Epithelial cell of prostate (primary cell): Measurements from ENCODE around the gene FKBP8.

Experiments used
- DNase-seq: peaks from one replicate; pipeline ENCODE4 v3.0.0-alpha.2; 2011; ENCODE audit warnings: low read depth, low spot score
- H3K27ac ChIP-seq: fragments of 450-650 bp; 2 replicates; pipeline ENCODE4 v1.5.1; 2017; ENCODE audit warnings: mild to moderate bottlenecking

Gene FKBP8

DNA sequence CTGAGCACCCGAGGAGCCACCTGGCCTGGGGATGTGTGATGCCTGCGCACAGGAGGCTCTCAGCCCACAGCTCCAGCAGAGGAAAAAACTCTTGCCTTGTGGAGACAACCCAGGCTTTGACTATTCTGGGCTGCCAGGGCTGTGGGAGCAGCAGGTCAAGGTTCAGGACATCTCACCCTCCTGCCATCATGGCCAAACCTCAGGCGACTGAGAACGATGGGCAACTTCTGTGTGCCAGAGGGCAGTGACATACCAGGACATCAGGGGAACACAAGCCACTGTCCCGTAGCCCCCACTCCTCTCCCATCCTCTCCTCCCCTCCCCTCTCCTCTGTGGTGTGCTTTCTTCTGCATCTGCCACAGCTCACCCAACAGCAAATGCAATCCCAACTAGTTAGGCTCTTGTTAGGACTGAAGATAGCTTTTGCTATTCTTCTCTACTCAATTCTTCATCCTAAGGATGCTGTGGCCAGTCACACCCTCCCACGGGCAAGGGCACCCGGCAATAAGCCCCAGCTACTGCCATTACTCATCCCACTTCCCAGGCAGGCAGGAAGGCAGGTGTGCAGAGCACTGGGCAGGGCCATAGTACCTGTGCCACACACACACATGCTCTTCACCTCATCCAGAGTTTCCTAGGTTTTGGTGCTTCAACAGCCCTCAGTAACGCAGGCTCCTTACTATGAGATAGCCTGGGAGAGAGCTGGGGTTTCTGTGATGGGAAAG is 38.3 kb downstream of the FKBP8 start:
- no peak for DNase-seq
- H3K27ac ChIP-seq, result no peak overlapping the region

DNA sequence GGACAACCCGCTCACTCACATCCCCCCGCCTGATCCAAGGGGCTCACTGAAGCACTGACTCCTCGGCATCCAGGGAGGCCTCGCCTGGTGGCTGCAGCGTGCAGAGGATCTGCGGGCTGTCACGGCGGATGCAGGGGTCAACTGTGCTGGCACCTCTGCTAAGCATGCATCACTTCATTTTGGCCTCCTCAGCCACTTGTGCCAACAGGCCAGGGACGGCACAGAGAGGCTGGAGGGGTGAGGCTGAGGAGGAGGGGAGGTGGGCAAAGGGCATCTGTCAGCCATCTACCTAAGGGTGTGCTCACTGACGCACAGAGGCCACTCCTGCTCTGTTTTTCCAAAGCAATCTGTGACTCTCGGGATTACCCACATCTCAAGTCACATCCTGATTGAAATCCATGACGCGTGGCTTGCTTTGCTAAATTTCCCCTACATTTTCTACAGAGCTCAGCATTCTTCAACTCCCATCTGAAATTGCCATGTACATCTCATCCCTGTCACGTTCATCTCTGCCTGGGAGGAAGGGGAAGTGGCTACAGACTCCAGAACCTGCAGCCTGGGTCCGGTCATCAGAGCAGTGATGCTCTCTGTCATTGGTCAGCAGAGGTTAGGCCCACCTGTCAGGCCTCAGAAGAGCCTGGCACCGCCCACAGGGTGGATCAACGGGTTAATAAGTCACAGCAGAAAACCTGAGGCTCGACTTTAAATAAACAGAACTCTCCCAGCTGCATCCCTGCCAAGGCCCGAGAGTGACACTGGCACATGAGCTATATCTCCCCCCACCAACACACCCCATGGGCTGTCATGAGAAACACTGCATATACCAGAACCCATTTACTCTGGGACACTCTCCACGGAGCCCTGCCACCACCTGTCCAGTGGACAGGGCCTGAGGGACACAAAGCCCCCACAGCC is 39.1 kb downstream of the FKBP8 start:
- no peak for DNase-seq
- no peak overlapping the region for H3K27ac ChIP-seq

DNA sequence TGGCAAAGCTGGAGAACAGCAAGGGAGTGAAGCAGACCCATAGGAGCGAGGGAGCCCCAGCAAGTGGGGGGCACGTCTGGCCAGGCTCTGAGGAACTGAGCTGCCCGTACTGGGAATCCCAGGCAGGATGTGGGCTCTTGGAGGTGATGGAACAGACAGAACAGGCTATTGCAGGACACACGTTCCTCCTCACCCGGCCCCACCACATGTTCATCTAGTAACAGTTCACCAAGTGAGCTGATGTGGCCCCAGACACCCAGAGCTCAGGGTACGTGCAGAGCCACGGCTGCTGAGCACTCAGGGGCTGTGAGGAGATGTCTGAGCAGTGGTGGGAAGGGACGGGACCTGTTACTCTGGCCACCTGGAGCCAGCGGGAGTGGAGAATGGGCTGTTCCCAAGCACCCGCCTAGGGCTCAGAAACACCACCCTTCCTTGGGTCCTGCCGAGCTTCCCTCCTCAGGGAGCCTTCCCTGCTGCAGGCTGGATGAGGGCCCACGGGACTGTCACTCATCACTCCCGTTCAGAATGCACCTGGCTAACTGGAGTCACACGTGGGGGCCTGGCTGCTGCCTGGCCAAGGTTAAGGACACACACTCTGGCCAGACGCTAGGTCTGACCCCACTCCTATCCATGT is 39.9 kb downstream of the FKBP8 start:
- DNase-seq, result no peak
- no peak overlapping the region for H3K27ac ChIP-seq

DNA sequence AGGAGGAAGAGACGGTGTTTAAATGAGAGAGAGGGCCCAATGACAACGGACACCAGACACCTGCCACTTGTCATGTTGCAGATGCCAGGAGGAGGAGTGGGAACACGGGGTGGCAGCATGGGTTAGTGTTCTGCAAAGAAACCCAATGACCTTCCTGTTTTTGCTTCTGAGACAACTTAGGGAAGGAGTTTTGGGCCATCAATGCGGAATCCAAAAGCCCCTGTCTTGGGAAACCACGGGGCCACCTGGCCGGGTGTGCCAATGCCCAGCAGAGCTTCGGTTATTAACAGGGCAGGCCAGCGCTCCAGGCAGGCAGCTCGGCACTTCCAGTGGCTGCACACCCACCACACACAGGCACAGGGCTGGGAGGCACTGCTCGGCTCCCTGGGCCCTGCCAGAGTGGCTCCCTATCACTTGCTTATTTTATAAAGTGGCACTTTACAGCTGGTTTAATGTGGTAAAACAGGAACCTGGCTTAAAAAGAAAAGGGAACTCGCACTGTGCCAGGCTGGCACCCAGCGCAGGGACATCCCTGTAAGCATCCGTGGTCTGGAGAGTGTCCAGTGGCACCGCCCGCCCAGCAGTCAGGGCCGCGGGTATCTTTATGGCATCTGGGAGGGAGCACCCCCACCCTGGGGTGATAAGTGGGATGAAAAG is 40.6 kb downstream of the FKBP8 start:
- no peak overlapping the region for H3K27ac ChIP-seq
- DNase-seq, result no peak

DNA sequence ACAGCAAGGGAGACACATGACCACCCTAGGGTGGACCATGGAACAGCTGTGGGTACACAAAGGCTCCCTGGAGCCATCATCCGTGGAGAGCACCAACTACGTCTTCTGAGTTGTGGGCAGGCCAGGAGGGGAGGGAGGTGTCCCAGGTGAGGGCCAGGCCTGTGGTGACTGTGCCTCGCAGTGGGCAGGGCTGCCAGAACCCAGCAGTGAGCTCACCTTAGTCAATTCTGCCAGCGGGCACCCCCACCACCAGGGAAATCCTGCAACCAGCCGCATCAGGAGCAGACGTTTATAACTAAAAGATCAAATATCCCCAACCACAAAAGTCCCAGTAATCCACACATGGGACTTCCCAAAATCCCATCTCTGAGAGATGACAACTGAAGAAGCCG is 41.1 kb downstream of the FKBP8 start:
- no peak overlapping the region for H3K27ac ChIP-seq
- DNase-seq, result no peak

DNA sequence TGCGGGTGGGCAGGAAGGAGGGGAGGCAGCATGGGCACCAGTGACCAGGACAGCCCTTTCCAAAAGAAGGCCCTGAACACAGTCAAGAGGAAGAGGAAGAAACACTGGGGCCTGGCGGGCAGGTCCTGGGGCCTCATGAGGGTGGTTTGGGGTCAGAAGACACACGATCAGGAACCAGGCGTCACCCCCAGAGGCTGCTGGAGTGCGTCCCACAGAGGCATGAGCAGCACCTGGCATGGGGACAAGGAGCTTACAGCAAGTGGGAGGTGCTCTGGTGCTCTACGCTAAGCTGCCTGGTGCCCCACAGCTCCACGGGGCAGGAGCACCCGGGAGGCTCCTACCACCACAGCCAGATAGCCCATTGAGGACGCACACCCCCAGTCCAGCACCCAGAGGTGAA is 41.5 kb downstream of the FKBP8 start:
- no peak for DNase-seq
- H3K27ac ChIP-seq, result no peak overlapping the region

DNA sequence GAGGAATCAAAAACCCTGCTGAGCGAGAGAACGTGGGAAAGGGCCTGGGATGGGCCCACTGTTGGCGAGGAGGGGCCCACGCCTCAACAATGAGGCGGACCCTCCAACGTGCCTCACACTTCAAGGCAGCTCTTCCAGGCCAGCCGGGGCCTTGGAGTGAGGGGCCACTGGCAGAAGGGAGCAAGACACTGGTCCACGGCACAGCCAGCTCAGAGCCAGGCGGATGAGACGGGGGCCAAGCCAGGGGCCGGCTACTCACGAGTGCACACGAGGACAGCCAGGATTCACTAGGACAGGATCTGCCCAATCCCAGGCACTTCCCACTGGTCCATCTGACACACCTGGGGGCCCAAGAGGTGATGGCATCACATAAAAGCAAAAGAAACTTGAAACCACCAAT is 42.0 kb downstream of the FKBP8 start:
- H3K27ac ChIP-seq, result no peak overlapping the region
- DNase-seq, result no peak

DNA sequence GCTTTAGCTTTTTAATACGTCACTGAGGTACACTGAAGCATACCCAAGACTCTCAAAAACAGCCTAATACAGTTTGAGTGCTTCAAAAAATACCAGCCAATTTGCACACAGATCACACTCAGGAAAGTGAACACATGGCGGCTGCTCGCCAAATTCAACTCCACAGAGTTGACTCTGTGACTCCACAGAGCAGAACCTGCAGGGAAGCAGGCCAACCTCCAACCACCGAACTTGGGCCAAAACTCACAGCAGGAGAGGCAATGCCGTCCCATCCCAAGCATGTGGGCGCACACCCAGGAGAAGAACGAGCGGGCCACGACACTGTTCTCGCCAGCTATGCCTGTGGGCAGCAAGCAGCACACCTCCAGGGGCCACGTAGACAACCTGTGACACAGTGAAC is 42.6 kb downstream of the FKBP8 start:
- no peak for DNase-seq
- H3K27ac ChIP-seq, result no peak overlapping the region

DNA sequence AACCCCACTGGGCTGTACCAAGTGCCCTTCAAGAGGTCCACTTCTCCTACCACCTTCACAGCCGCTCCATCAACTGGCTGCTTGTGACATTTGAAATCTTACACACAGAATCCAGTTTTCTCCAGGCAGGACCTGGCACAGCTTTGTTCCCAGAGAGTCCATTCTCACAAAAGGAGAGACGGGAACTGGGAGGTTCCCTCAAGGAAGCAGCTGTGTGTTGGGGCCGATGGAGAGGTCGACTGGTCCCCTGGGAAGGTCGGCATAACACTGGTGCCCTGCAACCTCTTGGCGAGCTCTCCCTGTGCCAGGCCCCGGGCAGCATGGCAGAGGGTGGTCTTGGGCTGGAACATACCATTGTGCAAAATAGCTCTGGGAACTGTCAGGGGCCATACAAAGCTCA is 43.0 kb downstream of the FKBP8 start:
- H3K27ac ChIP-seq, result no peak overlapping the region
- DNase-seq, result no peak

DNA sequence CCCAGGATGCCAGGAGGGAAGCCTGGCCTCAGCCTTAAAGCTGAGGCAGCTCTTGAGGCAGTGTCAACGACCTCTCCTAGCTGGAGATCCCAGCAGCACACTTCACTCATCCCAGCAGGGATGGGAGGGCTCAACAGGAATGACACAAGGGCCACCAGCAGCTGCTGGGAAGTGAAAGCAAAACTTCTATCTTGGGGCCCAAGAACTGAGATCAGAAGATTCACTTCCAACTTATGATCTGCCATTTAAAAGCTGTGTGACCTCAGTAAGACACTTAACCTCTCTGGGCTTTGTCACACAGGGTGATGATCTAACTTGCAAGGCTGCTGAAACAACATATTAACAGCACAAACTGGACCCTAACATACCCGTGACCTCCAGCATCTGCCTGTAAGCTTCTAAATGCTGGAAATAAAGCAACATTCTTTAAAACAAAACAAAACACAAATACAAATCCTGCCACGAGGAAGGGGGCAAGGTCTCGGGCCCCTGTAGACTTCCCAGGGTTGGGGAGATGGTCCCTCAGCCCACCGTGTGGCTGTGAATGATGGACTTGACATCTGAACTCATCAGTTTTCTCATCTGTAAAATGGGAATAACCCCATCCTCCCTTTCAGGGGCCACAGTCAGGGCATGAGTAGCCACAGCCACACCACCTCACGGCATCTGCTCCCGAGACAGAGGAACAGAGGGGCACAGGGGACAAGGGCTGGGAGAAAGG is 44.2 kb downstream of the FKBP8 start:
- H3K27ac ChIP-seq, result no peak overlapping the region
- DNase-seq, result no peak

DNA sequence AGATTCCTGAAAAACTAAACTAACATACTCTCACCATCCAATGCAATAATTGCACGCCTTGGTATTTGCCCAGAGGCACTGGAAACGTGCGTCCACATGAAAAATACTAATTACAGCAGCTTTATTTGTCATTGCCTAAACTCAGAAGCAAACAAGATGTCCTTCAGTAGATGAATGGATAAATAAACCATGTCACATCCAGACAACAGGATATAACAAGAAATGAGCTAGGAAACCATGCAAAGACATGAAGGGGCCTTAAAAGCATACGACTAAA is 46.5 kb downstream of the FKBP8 start:
- no peak for DNase-seq
- peak overlapping the region; percentile 91 for H3K27ac ChIP-seq

DNA sequence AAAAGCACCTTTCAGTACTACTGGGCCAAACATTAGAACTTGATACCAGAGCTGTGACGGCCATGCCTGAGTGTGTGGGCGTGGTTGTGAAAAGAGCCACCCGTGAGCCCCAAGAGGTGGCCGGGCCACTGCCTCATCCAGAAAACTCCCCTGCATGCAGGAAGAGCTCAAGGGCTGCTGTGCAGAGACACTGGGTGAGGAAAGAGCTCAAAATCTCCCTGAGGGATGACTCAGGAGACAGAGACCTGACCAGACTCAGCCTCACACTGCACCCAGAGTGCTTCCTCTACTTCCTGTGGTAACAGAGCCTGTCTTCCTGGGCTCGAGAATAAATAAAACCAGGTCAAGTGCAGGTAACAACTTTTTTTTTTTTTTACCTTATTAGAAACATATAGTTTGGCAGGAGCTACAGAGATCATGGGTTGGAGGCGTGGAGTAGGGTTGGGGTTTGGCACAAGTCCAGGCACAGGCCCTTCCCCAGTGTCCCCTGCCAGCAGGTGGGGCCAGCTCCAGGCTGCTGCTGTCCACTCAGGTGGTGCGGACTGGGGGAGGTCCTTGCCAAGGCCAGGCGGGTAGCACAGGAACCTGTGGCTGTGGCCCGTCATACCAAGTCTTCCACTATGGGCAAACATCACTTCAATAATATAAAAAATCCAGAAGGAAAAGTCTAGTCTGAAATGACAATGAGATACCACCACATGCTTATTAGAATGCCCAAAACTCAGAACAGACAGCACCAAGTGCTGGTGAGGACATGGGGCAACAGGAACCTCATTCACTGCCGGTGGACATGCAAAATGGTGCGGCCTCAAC is 47.0 kb downstream of the FKBP8 start:
- H3K27ac ChIP-seq, result peak overlapping the region; percentile 91
- peak; percentile 56 for DNase-seq

DNA sequence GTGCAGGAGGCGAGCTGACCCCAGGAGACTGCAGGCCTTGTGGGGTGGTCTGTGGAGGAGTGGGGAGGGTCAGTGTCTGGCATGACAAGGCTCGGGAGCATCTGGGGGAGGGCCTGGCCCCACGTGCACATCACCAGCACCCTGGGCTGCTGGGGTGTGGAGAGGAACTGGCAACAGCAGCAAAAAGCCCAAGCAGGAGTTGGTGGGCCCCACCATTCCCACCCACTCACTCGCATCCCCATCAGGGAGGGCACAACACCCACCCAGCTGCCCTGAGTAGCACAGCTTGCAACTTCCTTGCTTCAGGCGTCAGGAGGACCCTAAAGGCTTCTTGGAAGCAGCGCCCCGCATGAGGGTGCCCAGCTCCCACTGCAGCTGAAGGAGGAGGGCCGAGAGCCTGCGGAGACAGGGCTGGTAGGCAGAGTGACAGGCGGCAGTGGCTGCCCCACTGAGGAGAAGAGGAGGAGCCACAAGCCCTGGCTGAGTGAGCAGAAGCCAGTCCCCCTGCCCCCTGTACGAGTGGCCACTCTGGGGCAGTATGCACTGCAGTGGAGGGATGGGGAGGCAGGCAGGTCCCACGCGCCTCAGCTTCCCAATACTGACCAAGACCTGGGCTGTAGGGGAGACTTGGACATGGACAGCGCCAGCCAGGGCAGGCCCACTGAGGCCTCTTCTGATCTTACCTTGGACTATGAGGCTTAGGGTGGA is 48.0 kb downstream of the FKBP8 start:
- DNase-seq, result no peak
- H3K27ac ChIP-seq, result peak overlapping the region; percentile 91

DNA sequence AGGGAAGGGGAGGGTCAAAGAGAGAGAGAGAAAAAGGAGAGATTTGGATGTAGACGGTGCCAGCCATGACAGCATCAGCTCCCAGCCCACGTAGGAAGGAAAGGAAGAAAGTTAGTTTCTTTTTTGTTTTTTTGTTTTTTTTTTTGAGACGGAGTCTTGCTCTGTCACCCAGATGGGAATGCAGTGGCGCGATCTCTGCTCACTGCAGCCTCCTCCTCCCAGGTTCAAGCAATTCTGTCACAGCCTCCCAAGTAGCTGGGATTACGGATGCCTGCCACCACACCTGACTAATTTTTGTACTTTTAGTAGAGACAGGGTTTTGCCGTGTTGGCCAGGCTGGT is 49.1 kb downstream of the FKBP8 start:
- no peak overlapping the region for H3K27ac ChIP-seq
- no peak for DNase-seq

DNA sequence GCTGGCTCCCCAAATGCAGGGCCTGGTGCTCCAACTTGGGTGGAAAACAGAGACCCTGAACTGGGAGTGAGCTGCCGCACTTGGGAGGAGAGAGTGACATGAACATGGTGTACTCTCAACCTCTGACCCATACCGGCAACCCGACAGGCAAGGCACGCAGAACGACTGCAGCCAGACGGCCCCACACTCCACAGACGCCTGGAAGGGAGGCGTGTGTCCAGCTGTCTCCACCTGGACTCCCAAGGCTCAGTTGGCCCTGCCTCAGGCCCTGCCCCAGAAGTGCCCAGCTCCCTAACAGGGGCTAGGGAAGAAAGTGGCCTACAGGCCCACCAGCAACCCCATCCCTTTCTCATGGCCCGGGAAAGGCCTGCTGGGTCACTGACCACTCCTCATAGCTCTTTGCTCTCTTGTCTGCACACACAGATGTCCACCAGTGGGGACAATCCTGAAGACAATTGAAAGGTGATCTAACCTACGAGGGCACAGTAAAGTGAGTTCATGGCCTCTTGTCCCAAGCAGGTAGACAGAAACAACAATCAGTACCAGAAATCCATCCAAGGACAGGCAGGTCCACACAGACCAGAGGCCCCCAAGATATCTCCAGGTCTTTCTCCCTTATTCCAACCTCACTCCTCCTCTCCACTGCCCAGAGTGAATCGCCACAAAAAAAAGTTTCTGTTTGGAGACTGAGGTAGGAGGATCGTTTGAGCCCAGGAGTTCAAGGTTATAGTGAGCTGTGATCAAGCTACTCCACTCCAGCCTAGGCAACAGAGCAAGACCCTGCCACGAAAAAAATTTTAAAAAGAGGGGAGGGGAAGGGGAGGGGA is 49.7 kb downstream of the FKBP8 start:
- no peak for DNase-seq
- H3K27ac ChIP-seq, result no peak overlapping the region

DNA sequence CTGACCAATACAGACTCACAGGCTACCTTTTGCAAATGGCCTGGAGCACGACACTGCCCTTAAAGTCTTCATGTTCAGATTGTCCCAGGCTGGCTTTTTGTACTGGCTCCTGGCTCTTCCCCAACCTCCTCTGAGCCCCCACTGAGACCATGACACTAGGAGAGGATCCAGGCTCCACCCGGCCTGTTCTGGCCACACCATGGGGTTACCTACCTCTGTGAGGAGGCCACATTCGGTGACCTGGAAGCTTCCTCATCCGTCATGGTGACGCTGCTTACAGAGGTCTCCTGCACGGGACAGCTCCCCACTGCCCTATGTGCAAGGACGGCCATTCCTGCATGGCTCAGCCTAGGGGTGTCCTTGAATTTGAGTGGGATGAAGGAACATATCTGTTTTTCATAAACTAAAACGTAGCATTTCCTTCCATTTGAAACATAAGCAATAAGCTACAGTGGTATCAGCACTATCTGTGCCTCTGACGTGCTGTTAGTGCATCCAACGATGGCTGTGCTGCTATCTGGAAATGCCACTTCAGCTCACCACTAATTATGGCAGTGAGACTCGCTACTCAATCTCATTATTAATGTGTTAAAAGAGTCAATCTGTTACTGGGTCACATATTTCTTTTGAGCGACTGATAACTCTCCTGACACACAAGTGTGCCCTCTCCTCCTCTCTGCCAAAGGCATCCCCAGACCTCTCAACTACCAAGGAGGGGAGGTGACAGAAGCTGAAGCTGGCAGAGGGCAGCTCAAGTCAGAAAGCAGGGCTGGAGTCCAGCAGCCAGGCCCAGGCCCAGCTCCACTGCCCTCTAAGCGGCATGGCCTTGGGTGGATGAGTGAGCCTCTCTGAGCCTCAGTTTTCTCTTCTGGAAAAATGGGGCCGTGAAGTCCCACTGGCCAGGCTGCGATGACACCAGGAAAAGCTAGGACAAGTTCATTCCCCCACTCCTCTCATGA is 51.1 kb downstream of the FKBP8 start:
- no peak overlapping the region for H3K27ac ChIP-seq
- no peak for DNase-seq

DNA sequence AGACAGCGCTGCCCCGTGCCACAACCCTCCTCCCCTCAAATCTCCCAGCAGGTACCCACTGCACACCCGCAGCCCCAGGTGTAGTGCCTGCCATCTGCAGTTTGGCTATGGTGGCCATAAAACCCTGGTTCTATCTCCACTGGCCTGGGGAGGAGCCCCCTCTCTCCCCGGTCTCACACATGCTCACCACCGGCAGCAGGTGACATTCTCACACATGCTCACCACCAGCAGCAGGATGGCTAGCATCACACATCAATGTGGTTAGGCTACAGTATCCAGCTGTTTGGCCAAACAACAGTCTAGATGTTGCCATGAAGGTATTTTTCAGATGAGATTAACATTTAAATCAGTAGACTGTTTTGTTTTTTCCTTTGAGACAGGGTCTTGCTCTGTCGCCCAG is 52.6 kb downstream of the FKBP8 start:
- no peak overlapping the region for H3K27ac ChIP-seq
- no peak for DNase-seq
